H4 (cell line): ENCODE measurements around the gene DNPH1. TPM values are rescaled to one million over a fixed set of nuclear protein-coding genes. Genes with fewer than 3 reads are reported as not detected.

Experiments
- DNase-seq: peaks from one replicate; pipeline ENCODE4 v3.0.0-alpha.2; 2015; ENCODE audit warnings: low spot score
- total RNA-seq: library from RNA; depleted of rRNA; stranded (reverse); fragments of >200 nt; shearing (Covaris generic); gene quantifications from 2 replicates; pipeline ENCODE4 v1.2.3, GENCODE V29; 2014; rRNA removed

The DNPH1 gene, protein sequence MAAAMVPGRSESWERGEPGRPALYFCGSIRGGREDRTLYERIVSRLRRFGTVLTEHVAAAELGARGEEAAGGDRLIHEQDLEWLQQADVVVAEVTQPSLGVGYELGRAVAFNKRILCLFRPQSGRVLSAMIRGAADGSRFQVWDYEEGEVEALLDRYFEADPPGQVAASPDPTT
- 110 and 147 TPM in 2 replicates for total RNA-seq

GRCh38 chr6:43228951-43229802, at the start of gene DNPH1:
DNPH1 (minus strand) TSS chr6:43229481; CDS start chr6:43229456, 25 bp downstream.
- DNase-seq, result peak; percentile 40

GRCh38 chr6:43278524-43279078, 49.3 kb upstream of the DNPH1 start:
- no peak for DNase-seq

DNA sequence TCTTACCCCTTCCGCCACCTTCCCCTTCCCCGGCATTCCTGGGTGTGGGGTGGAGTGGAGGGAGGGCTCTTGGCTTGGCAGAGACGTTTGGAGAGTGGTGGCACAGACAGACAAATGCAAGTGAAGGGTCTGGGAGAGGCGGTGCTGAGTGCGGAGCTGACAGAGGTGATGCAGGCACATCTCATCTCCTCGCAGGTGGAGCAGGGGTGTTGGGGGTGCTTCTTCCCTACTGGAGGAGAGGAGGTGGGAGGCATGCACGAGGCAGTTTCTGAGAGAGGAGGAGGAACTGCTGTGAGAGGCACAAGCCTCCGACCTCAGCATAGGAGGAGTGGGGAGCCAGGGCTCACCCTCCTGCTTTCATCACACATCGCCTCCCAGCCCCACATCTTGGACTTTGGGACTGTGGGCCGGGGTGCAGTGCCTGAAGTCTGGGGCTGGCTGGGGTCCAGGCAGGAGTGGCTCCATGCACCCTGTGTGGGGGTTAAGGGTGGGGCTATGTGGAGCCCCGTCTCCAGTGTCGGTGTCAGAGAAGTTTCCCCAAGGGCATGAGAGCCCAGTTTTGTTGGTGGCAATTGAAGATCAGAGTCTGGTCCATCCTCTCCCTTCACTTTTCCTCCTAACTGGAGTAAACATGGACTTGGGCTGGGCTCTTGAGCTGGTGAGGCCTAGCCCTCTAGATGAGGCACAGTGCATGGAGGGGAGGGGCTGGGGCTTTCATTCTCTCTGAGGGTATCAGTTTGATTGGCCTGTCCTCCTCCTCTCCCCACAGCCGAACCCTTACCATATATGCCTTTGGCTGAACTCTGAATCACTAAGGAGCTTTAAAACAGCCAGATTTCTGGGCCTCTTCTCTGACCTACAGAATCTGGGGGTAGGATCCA, 48.6 kb upstream of the DNPH1 start:
- DNase-seq, result no peak

DNA sequence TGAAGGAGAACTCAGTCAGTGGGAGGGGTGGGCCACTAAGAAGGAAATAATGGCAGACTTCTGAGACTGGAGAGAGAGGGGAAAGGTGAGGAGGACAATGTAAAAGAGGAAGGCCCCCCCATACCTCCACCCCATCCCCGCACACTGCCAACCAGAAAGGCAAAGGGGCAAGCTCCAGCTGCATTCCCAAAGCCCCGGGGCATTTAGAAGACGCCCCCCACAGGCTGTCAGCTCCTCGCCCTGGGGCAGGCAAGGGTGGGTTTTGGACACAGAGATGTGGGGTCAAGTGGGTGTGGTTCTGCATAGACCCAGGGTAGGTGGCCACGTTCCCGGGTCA, 48.0 kb upstream of the DNPH1 start:
- DNase-seq, result no peak

- DNase-seq, result no peak
Observed at GRCh38 chr6:43276577-43277305, 47.5 kb upstream of the DNPH1 start.

DNA sequence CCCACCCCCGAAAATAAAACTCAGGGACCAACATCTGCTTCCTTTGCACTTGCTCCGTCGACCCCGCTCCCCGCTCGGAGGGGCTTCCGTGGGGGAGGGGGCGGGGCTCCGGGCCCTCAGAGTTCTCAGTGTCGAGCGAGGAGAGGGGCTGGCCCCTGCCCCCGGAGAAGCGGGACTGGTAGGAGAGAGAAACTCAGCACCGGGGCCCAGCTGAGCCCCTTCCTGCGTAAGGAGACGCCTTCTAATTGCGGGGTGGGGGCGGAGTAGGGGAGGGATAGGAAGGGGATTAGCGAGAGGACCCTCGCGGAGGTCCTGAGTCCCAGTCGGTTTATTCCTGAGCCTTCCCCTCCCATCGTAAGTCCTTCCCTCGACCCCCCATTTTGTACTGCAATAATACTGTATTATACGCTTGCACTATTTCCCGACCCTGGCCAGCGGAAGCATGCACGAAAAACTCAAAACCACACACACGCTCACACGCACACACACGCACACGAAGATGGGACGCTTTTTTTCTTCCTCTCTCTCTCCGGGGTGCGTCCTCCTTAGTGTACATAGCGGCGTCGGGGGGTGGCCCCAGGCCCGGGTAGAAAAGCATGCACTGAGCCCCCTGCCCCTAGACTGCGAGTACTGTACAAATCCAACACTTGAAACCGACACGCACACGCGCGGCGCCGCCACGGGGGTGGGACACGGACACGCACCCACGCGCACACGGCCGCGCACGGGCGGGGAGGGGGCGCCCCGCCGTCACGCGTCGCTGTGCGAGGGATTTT, 46.7 kb upstream of the DNPH1 start:
- DNase-seq, result no peak

- no peak for DNase-seq
Observed at GRCh38 chr6:43274916-43275597, 45.8 kb upstream of the DNPH1 start.

GRCh38 chr6:43274127-43274915, 45.0 kb upstream of the DNPH1 start:
- no peak for DNase-seq

- DNase-seq, result no peak
Observed at GRCh38 chr6:43273707-43274106, 44.4 kb upstream of the DNPH1 start.

GRCh38 chr6:43271944-43272343, 42.7 kb upstream of the DNPH1 start:
- no peak for DNase-seq

- no peak for DNase-seq
Observed at GRCh38 chr6:43271103-43271815, 42.0 kb upstream of the DNPH1 start.

DNA sequence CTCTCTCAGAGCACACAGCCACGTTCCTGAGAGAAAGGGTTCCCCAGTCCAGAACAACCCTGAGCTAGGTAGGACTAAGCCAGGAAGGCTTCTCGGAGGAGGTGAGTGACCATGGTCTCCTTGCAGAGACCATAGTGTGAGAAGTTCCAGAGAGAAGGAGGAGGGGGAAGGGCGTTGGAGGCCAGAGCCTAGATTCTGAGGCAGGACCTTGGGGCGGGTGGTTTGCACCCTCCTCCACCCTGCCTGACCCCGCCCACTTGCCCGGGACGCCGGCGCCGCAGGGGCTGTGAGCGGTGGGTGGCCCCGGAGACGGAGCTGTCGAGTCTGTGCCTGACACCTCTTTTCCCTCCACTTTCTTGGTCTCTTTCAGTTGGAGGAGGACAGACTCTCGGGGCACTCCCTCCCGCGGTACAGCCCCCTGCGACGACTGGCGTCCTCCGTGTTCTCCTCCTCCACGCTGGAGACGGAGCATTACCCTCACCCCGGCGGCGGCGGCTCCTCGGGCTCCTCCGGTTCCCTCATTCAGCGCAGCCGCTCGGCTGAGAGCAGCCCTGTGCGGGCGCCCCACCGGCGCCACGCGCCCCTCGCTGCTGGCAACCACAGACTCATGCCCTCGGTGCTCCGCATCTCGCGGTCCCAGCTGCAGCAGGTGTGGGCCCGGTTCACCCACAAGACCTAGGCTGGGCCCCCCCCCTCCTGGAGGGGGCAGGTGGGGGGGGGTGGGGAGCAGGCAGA, 40.2 kb upstream of the DNPH1 start:
- no peak for DNase-seq

- no peak for DNase-seq
Observed at GRCh38 chr6:43268782-43269272, 39.5 kb upstream of the DNPH1 start.

DNA sequence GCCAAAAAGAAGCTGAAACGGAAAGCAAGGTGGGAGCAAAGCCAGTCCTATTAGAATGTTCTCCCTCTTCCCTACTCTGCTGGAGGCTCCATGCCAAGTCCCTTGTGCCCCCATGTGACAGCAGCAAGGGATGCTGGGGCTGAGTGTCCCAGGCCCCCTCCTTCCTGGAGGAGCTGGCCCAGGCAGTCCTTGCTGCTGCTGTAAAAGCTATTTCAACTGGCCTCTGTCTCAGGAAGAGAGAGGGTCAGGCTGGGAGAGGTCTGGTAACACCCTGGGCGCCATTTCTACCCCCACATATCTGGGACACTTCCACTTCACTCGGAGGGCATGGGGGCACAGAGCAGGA, 39.0 kb upstream of the DNPH1 start:
- no peak for DNase-seq

DNA sequence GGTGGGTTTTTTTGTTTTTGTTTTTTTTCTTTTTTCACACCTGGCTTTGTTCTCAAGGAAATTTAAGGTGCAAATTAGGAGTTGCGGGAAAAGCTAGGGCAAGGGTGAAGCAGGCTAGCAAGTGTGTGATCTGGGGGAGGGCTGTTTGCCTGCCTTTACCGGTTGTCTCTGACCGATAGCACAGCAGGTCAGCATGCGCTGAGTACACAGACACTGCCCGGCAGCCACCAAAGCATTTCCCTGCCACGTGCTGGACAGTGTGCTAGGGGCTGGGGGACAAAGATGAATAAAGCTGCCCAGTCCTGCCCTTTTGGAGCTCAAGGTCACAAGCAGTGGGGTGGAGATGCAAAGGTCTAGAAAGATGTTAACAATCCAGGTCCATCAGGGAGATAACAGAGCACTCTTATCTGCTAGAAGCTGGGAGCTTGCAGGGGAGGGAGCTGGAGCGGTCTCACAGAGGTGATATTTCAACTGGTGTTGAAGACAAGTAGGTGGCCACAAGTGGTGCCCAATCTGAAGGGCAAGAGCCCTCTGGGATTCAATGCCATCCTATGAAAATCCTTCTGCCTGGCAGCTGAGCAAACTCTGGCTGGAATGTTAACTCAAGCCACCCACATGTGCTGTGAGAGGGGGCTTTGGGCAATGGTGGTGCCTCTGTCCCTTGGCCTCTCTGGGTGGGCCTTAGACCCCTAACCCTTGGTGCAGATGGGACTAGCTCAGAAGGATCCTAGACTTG, 38.5 kb upstream of the DNPH1 start:
- no peak for DNase-seq

DNA sequence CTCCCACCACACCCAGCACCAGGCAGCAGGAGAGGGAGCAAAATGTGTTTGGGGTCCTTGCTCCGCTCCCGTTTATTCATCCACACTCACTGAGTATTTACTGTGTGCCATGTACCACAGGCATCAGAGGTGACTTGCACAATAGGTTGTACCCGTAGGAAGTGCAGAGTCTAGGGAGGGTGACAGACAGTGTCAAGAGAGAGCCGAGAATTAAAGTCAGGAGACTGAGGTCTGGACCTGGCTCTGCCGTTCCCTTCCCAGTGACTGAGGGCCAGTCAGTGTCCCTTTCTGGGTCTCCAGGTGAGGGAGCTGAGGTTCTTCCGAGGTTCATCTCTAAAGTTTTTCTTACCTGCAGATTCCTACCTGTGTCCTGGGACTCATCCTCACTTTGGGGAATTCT, 36.3 kb upstream of the DNPH1 start:
- DNase-seq, result no peak

- DNase-seq, result no peak
Observed at GRCh38 chr6:43264599-43265145, 35.4 kb upstream of the DNPH1 start.
